ENCODE data around the gene CARD9.

CARD9 gene

GRCh38 chr9:136347472-136348256 is 25.8 kb downstream of the CARD9 start:
- Histone ChIP-seq H3K27me3 (ENCODE audit: control insufficient read depth, insufficient read depth, low read length) (no peaks in the 10 kb centered on the region), H3K36me3 (ENCODE audit: control insufficient read depth, insufficient read depth, low read length) (no peaks in the 10 kb centered on the region; the same call in 1 of the 2 replicates), H3K9me3 (ENCODE audit: control insufficient read depth, insufficient read depth, low read length) (no peaks in the 10 kb centered on the region), H3K4me3 (ENCODE audit: low read length) (no peak overlapping the region), H3K4me1 (ENCODE audit: control insufficient read depth, insufficient read depth, low read length) (peaks cover 7% of the 10 kb centered on the region), H3K27ac (ENCODE audit: low read length) (no peak overlapping the region)
- no CpG with 5 or more reads among the region's 34 CpGs for WGBS (ENCODE audit: insufficient coverage, insufficient read length)
- DNase-seq (ENCODE audit: low read depth, low spot score) = no peak

- no CpG with 5 or more reads among the region's 20 CpGs for WGBS (ENCODE audit: insufficient coverage, insufficient read length)
- H3K27me3 ChIP-seq (ENCODE audit: control insufficient read depth, insufficient read depth, low read length) = no peaks in the 10 kb centered on the region
- no peaks in the 10 kb centered on the region; the same call in 1 of the 2 replicates for H3K36me3 ChIP-seq (ENCODE audit: control insufficient read depth, insufficient read depth, low read length)
- no peak overlapping the region for H3K4me3 ChIP-seq (ENCODE audit: low read length)
- H3K4me1 ChIP-seq (ENCODE audit: control insufficient read depth, insufficient read depth, low read length) = peaks cover 7% of the 10 kb centered on the region
- no peaks in the 10 kb centered on the region for H3K9me3 ChIP-seq (ENCODE audit: control insufficient read depth, insufficient read depth, low read length)
- no peak for DNase-seq (ENCODE audit: low read depth, low spot score)
- H3K27ac ChIP-seq (ENCODE audit: low read length) = no peak overlapping the region
These were observed 26.5 kb downstream of the CARD9 start for GRCh38 chr9:136346927-136347465.

GRCh38 chr9:136346157-136346481 is 27.4 kb downstream of the CARD9 start:
- Histone ChIP-seq H3K27ac (ENCODE audit: low read length) (no peak overlapping the region), H3K27me3 (ENCODE audit: control insufficient read depth, insufficient read depth, low read length) (no peaks in the 10 kb centered on the region), H3K9me3 (ENCODE audit: control insufficient read depth, insufficient read depth, low read length) (no peaks in the 10 kb centered on the region), H3K4me3 (ENCODE audit: low read length) (no peak overlapping the region), H3K4me1 (ENCODE audit: control insufficient read depth, insufficient read depth, low read length) (peaks cover 7% of the 10 kb centered on the region), H3K36me3 (ENCODE audit: control insufficient read depth, insufficient read depth, low read length) (no peaks in the 10 kb centered on the region; the same call in 1 of the 2 replicates)
- no peak for DNase-seq (ENCODE audit: low read depth, low spot score)
- no CpG with 5 or more reads among the region's 10 CpGs for WGBS (ENCODE audit: insufficient coverage, insufficient read length)

- Histone ChIP-seq H3K9me3 (ENCODE audit: control insufficient read depth, insufficient read depth, low read length) (no peaks in the 10 kb centered on the region), H3K4me1 (ENCODE audit: control insufficient read depth, insufficient read depth, low read length) (peaks cover 7% of the 10 kb centered on the region), H3K4me3 (ENCODE audit: low read length) (no peak overlapping the region), H3K36me3 (ENCODE audit: control insufficient read depth, insufficient read depth, low read length) (no peaks in the 10 kb centered on the region; the same call in 1 of the 2 replicates), H3K27ac (ENCODE audit: low read length) (no peak overlapping the region), H3K27me3 (ENCODE audit: control insufficient read depth, insufficient read depth, low read length) (no peaks in the 10 kb centered on the region)
- DNase-seq (ENCODE audit: low read depth, low spot score) = no peak
- no CpG with 5 or more reads among the region's 43 CpGs for WGBS (ENCODE audit: insufficient coverage, insufficient read length)
These were observed 27.9 kb downstream of the CARD9 start for GRCh38 chr9:136345281-136346156.

GRCh38 chr9:136344544-136345280 is 28.8 kb downstream of the CARD9 start:
- Histone ChIP-seq H3K27ac (ENCODE audit: low read length) (no peak overlapping the region), H3K9me3 (ENCODE audit: control insufficient read depth, insufficient read depth, low read length) (no peaks in the 10 kb centered on the region), H3K27me3 (ENCODE audit: control insufficient read depth, insufficient read depth, low read length) (no peaks in the 10 kb centered on the region), H3K4me1 (ENCODE audit: control insufficient read depth, insufficient read depth, low read length) (peaks cover 7% of the 10 kb centered on the region), H3K36me3 (ENCODE audit: control insufficient read depth, insufficient read depth, low read length) (no peaks in the 10 kb centered on the region; the same call in 1 of the 2 replicates), H3K4me3 (ENCODE audit: low read length) (no peak overlapping the region)
- DNase-seq (ENCODE audit: low read depth, low spot score) = no peak
- no CpG with 5 or more reads among the region's 21 CpGs for WGBS (ENCODE audit: insufficient coverage, insufficient read length)

GRCh38 chr9:136343884-136344269 is 29.6 kb downstream of the CARD9 start:
- Histone ChIP-seq H3K9me3 (ENCODE audit: control insufficient read depth, insufficient read depth, low read length) (no peaks in the 10 kb centered on the region), H3K27me3 (ENCODE audit: control insufficient read depth, insufficient read depth, low read length) (no peaks in the 10 kb centered on the region), H3K36me3 (ENCODE audit: control insufficient read depth, insufficient read depth, low read length) (no peaks in the 10 kb centered on the region; the same call in 1 of the 2 replicates), H3K27ac (ENCODE audit: low read length) (no peak overlapping the region), H3K4me1 (ENCODE audit: control insufficient read depth, insufficient read depth, low read length) (peaks cover 7% of the 10 kb centered on the region; the same call in 1 of the 2 replicates), H3K4me3 (ENCODE audit: low read length) (no peak overlapping the region; the same call in 1 of the 2 replicates)
- WGBS (ENCODE audit: insufficient coverage, insufficient read length) = no CpG with 5 or more reads among the region's 24 CpGs
- no peak for DNase-seq (ENCODE audit: low read depth, low spot score)

- Histone ChIP-seq H3K27ac (ENCODE audit: low read length) (no peak overlapping the region), H3K4me1 (ENCODE audit: control insufficient read depth, insufficient read depth, low read length) (peaks cover 7% of the 10 kb centered on the region; the same call in 1 of the 2 replicates), H3K36me3 (ENCODE audit: control insufficient read depth, insufficient read depth, low read length) (no peaks in the 10 kb centered on the region; the same call in 1 of the 2 replicates), H3K27me3 (ENCODE audit: control insufficient read depth, insufficient read depth, low read length) (no peaks in the 10 kb centered on the region), H3K4me3 (ENCODE audit: low read length) (no peak overlapping the region; the same call in 1 of the 2 replicates), H3K9me3 (ENCODE audit: control insufficient read depth, insufficient read depth, low read length) (no peaks in the 10 kb centered on the region)
- no peak for DNase-seq (ENCODE audit: low read depth, low spot score)
- WGBS (ENCODE audit: insufficient coverage, insufficient read length) = no CpG with 5 or more reads among the region's 23 CpGs
These were observed 30.2 kb downstream of the CARD9 start for GRCh38 chr9:136343121-136343883.

- Histone ChIP-seq H3K4me1 (ENCODE audit: control insufficient read depth, insufficient read depth, low read length) (peaks cover 7% of the 10 kb centered on the region; the same call in 1 of the 2 replicates), H3K4me3 (ENCODE audit: low read length) (peak overlapping the region; percentile 24; the same call in 1 of the 2 replicates), H3K27ac (ENCODE audit: low read length) (no peak overlapping the region), H3K9me3 (ENCODE audit: control insufficient read depth, insufficient read depth, low read length) (no peaks in the 10 kb centered on the region), H3K36me3 (ENCODE audit: control insufficient read depth, insufficient read depth, low read length) (no peaks in the 10 kb centered on the region; the same call in 1 of the 2 replicates), H3K27me3 (ENCODE audit: control insufficient read depth, insufficient read depth, low read length) (no peaks in the 10 kb centered on the region)
- WGBS (ENCODE audit: insufficient coverage, insufficient read length) = no CpG with 5 or more reads among the region's 60 CpGs
- DNase-seq (ENCODE audit: low read depth, low spot score) = peak; percentile 41
These were observed 31.0 kb downstream of the CARD9 start for GRCh38 chr9:136342181-136343120.

- Histone ChIP-seq H3K27me3 (ENCODE audit: control insufficient read depth, insufficient read depth, low read length) (no peaks in the 10 kb centered on the region), H3K4me1 (ENCODE audit: control insufficient read depth, insufficient read depth, low read length) (peaks cover 7% of the 10 kb centered on the region), H3K4me3 (ENCODE audit: low read length) (no peak overlapping the region), H3K9me3 (ENCODE audit: control insufficient read depth, insufficient read depth, low read length) (no peaks in the 10 kb centered on the region), H3K36me3 (ENCODE audit: control insufficient read depth, insufficient read depth, low read length) (peaks cover 2% of the 10 kb centered on the region; the same call in 1 of the 2 replicates), H3K27ac (ENCODE audit: low read length) (no peak overlapping the region)
- no CpG with 5 or more reads among the region's 10 CpGs for WGBS (ENCODE audit: insufficient coverage, insufficient read length)
- DNase-seq (ENCODE audit: low read depth, low spot score) = no peak
These were observed 31.7 kb downstream of the CARD9 start for GRCh38 chr9:136341769-136342168.
